Neutrophil (primary cell): Measurements from ENCODE around the gene ZNRF3.

Source experiments
- H3K27ac ChIP-seq: fragments of 200-600 bp; sonication (generic); 2 replicates; pipeline ENCODE4 v1.5.1; 2016; ENCODE audit warnings: mild to moderate bottlenecking, moderate library complexity
- H3K27me3 ChIP-seq: fragments of 200-600 bp; sonication (generic); 2 replicates; pipeline ENCODE4 v1.6.0; 2016; ENCODE audit warnings: mild to moderate bottlenecking
- H3K36me3 ChIP-seq: fragments of 200-600 bp; sonication (generic); 2 replicates; pipeline ENCODE4 v1.5.1; 2017
- H3K4me1 ChIP-seq, 2 experiments: fragments of 200-600 bp in 1 of 2; sonication (generic) in 1 of 2; 1 replicate in 1 of 2; 2 replicates in 1 of 2; pipeline versions ENCODE4 v1.5.1 to v1.6.1; 2013 to 2016; ENCODE audit warnings: low read depth in 1 of 2, low read length in 1 of 2, mild to moderate bottlenecking in 1 of 2, moderate library complexity in 1 of 2; ENCODE audit not compliant: control insufficient read depth in 1 of 2, insufficient read depth in 1 of 2
- H3K4me3 ChIP-seq, 2 experiments: fragments of 200-600 bp in 1 of 2; sonication (generic) in 1 of 2; 1 replicate in 1 of 2; 2 replicates in 1 of 2; pipeline ENCODE4 v1.5.1; 2013 to 2016; ENCODE audit warnings: low read depth in 1 of 2, low read length in 1 of 2, mild to moderate bottlenecking in 1 of 2, moderate library complexity in 1 of 2
- H3K9me3 ChIP-seq: fragments of 200-600 bp; sonication (generic); 2 replicates; pipeline ENCODE4 v1.5.1; 2016
- TF ChIP-seq, protein P1 (sequence below): fragments of 200-600 bp; sonication (generic); IDR thresholded peaks from 2 replicates; pipeline ENCODE4 v1.5.1; 2016; ENCODE audit warnings: antibody characterized with exemption

The ZNRF3 gene

GRCh38 chr22:29011240-29012100 is 128.1 kb downstream of the ZNRF3 start:
- Histone ChIP-seq H3K9me3 (no peaks in the 10 kb centered on the region), H3K27ac (no peak overlapping the region), H3K4me3 (no peak overlapping the region), H3K36me3 (no peaks in the 10 kb centered on the region), H3K27me3 (peaks cover 26% of the 10 kb centered on the region), H3K4me1 (no peaks in the 10 kb centered on the region)
- TF ChIP-seq, protein P1, sequence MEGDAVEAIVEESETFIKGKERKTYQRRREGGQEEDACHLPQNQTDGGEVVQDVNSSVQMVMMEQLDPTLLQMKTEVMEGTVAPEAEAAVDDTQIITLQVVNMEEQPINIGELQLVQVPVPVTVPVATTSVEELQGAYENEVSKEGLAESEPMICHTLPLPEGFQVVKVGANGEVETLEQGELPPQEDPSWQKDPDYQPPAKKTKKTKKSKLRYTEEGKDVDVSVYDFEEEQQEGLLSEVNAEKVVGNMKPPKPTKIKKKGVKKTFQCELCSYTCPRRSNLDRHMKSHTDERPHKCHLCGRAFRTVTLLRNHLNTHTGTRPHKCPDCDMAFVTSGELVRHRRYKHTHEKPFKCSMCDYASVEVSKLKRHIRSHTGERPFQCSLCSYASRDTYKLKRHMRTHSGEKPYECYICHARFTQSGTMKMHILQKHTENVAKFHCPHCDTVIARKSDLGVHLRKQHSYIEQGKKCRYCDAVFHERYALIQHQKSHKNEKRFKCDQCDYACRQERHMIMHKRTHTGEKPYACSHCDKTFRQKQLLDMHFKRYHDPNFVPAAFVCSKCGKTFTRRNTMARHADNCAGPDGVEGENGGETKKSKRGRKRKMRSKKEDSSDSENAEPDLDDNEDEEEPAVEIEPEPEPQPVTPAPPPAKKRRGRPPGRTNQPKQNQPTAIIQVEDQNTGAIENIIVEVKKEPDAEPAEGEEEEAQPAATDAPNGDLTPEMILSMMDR = no peak

DNA sequence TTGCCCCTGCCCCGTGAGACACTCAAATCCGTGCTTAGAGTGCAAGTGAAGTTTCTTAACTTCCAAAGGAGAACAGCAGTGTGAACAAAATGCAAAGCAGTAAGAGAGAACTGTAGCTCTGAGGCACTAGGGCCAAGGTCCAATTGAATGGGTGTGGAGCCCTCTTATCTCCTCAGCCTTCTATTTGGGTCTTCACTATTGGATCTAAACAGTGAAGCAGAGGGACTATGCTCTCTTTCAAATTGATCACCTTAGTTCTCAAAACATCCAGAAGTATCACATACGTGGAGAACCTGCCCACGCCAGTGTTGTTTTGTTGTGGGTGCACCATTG is 128.7 kb downstream of the ZNRF3 start:
- TF ChIP-seq, protein P1 = no peak
- Histone ChIP-seq H3K9me3 (no peaks in the 10 kb centered on the region), H3K27ac (no peak overlapping the region), H3K27me3 (peaks cover 26% of the 10 kb centered on the region), H3K36me3 (no peaks in the 10 kb centered on the region), H3K4me3 (no peak overlapping the region), H3K4me1 (no peaks in the 10 kb centered on the region)

DNA sequence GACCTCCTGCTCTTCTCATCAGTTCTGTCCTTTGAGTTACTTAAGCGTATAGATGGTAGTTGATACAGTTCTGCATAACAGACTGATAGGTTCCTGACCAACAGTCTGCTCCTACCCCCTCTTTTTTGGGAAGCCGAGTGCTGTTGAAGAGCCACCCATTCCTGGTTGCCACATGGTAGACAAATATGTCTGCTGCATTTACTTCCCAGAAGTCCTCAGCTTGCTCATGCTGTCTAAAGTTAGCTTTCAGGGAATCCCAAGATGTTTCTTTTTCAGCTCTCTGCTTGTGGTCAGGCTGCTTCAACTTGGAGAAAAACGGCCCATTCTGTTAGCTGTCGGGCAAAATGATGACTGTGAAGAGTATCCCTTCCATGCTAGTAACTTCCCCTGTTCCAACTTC is 129.6 kb downstream of the ZNRF3 start:
- no peak overlapping the region for H3K4me3 ChIP-seq
- H3K27ac ChIP-seq = no peak overlapping the region
- peaks cover 25% of the 10 kb centered on the region for H3K27me3 ChIP-seq
- TF ChIP-seq, protein P1 = no peak
- H3K4me1 ChIP-seq = no peaks in the 10 kb centered on the region
- no peaks in the 10 kb centered on the region for H3K36me3 ChIP-seq
- no peaks in the 10 kb centered on the region for H3K9me3 ChIP-seq

GRCh38 chr22:29014293-29014692 is 130.9 kb downstream of the ZNRF3 start:
- H3K36me3 ChIP-seq = no peaks in the 10 kb centered on the region
- TF ChIP-seq, protein P1 = no peak
- no peak overlapping the region for H3K4me3 ChIP-seq
- H3K27ac ChIP-seq = no peak overlapping the region
- H3K27me3 ChIP-seq = peaks cover 25% of the 10 kb centered on the region
- no peaks in the 10 kb centered on the region for H3K9me3 ChIP-seq
- no peaks in the 10 kb centered on the region for H3K4me1 ChIP-seq

- Histone ChIP-seq H3K36me3 (no peaks in the 10 kb centered on the region), H3K27ac (no peak overlapping the region), H3K27me3 (peaks cover 25% of the 10 kb centered on the region), H3K9me3 (no peaks in the 10 kb centered on the region), H3K4me3 (no peak overlapping the region), H3K4me1 (no peaks in the 10 kb centered on the region)
- TF ChIP-seq, protein P1 = no peak
Measured at GRCh38 chr22:29014773-29015172, 131.4 kb downstream of the ZNRF3 start.
